GM23338 (cell line): ENCODE data around the gene MCTP1. TPM values are rescaled to one million over a fixed set of nuclear protein-coding genes. Genes with fewer than 3 reads are reported as not detected.

Experiments used
- ATAC-seq: fragments of 200-7000 bp; cut with Tn5 transposase; 3 replicates; pipeline ENCODE4 v1.9.1; 2020
- DNase-seq: peaks from one replicate; pipeline ENCODE4 v3.0.0-alpha.2; 2015; ENCODE audit warnings: low spot score
- H2AFZ ChIP-seq: fragments of 200-600 bp; sonication (generic); 2 replicates; pipeline ENCODE4 v1.8.0; 2016; ENCODE audit warnings: antibody characterized with exemption, mild to moderate bottlenecking, moderate library complexity
- H3F3A ChIP-seq: fragments of 200-600 bp; sonication (generic); replicated peaks from 2 replicates; pipeline ENCODE4 v1.8.0; 2017; ENCODE audit warnings: antibody characterized with exemption, mixed run types, low read depth
- H3K27ac ChIP-seq: fragments of 200-600 bp; sonication (generic); 2 replicates; pipeline ENCODE4 v1.6.1; 2016; ENCODE audit warnings: low read depth
- H3K27me3 ChIP-seq: fragments of 200-600 bp; sonication (generic); 2 replicates; pipeline ENCODE4 v1.8.0; 2016; ENCODE audit warnings: mild to moderate bottlenecking, mixed run types, moderate library complexity; ENCODE audit not compliant: insufficient read depth
- H3K36me3 ChIP-seq: fragments of 200-600 bp; sonication (generic); 2 replicates; pipeline ENCODE4 v1.8.0; 2016; ENCODE audit warnings: mild to moderate bottlenecking; ENCODE audit not compliant: insufficient read depth
- H3K4me1 ChIP-seq: fragments of 200-600 bp; sonication (generic); 2 replicates; pipeline ENCODE4 v1.8.0; 2016; ENCODE audit warnings: mild to moderate bottlenecking, moderate library complexity; ENCODE audit not compliant: insufficient read depth
- H3K4me2 ChIP-seq: fragments of 200-600 bp; sonication (generic); 2 replicates; pipeline ENCODE4 v1.7.1; 2017; ENCODE audit warnings: mixed run types
- H3K4me3 ChIP-seq: fragments of 200-600 bp; sonication (generic); 2 replicates; pipeline ENCODE4 v1.6.1; 2016; ENCODE audit warnings: mixed run types
- H3K79me2 ChIP-seq: fragments of 200-600 bp; sonication (generic); replicated peaks from 2 replicates; pipeline ENCODE4 v1.8.0; 2017; ENCODE audit warnings: mild to moderate bottlenecking; ENCODE audit not compliant: insufficient read depth
- H3K9me2 ChIP-seq: fragments of 200-600 bp; sonication (generic); 2 replicates; pipeline ENCODE4 v1.8.0; 2017; ENCODE audit not compliant: insufficient read depth
- H4K20me1 ChIP-seq: fragments of 200-600 bp; sonication (generic); replicated peaks from 2 replicates; pipeline ENCODE4 v1.8.0; 2017; ENCODE audit warnings: mild to moderate bottlenecking; ENCODE audit not compliant: insufficient read depth
- H3K27ac Mint-ChIP-seq: 2 replicates; pipeline ENCODE4 v1.8.0; 2020; ENCODE audit warnings: inconsistent platforms, mild to moderate bottlenecking, moderate library complexity, mixed read lengths
- H3K27me3 Mint-ChIP-seq: 3 replicates; pipeline ENCODE4 v1.8.0; 2022; ENCODE audit warnings: low read depth, mild to moderate bottlenecking, moderate library complexity, mixed read lengths, inconsistent platforms; ENCODE audit not compliant: insufficient read depth, poor library complexity
- H3K36me3 Mint-ChIP-seq: 3 replicates; pipeline ENCODE4 v1.8.0; 2021; ENCODE audit warnings: low read depth, mild to moderate bottlenecking, inconsistent platforms, moderate library complexity, mixed read lengths
- H3K4me1 Mint-ChIP-seq: 3 replicates; pipeline ENCODE4 v1.8.0; 2020; ENCODE audit warnings: mild to moderate bottlenecking, inconsistent platforms, mixed read lengths
- H3K4me3 Mint-ChIP-seq: 3 replicates; pipeline ENCODE4 v1.8.0; 2021; ENCODE audit warnings: moderate library complexity, mild to moderate bottlenecking, inconsistent platforms, mixed read lengths
- H3K9me3 Mint-ChIP-seq: 3 replicates; pipeline ENCODE4 v1.8.0; 2020; ENCODE audit warnings: moderate library complexity, mild to moderate bottlenecking, inconsistent platforms, mixed read lengths
- CREB1 ChIP-seq: fragments of 250-450 bp; sonication (Bioruptor Pico); IDR thresholded peaks from 2 replicates; pipeline ENCODE4 v1.5.0; 2020; ENCODE audit warnings: low read depth, mild to moderate bottlenecking, moderate library complexity
- EZH2phosphoT487 ChIP-seq: fragments of 200-600 bp; sonication (generic); IDR thresholded peaks from one replicate; pipeline ENCODE4 v1.8.1; 2018; ENCODE audit warnings: antibody characterized with exemption; ENCODE audit not compliant: unreplicated experiment
- JUNB ChIP-seq: IDR thresholded peaks from one replicate; pipeline ENCODE4 v1.6.1; 2016; ENCODE audit warnings: antibody characterized with exemption; ENCODE audit not compliant: unreplicated experiment
- POLR2AphosphoS5 ChIP-seq: IDR thresholded peaks from 2 replicates; pipeline ENCODE4 v1.6.1; 2016; ENCODE audit warnings: antibody characterized with exemption, low read depth
- STAT1 ChIP-seq: IDR thresholded peaks from one replicate; pipeline ENCODE4 v1.6.1; 2016; ENCODE audit warnings: antibody characterized with exemption; ENCODE audit not compliant: unreplicated experiment
- polyA plus RNA-seq: library from polyadenylated mRNA; unstranded; fragments of >200 nt; fragmentation: Nextera tagmentation; extraction: Ambion mirVana; gene quantifications from 2 replicates; pipeline ENCODE4 v1.2.1, GENCODE V29; 2016
- total RNA-seq: library from RNA; depleted of rRNA; stranded (reverse); fragments of >200 nt; shearing (Covaris generic); gene quantifications from 2 replicates; pipeline ENCODE4 v1.2.3, GENCODE V29; 2014
- TF ChIP-seq, protein P1 (sequence below), 2 experiments: fragments of 200-600 bp in 1 of 2; sonication (generic) in 1 of 2; conservative IDR thresholded peaks; 2 replicates each; pipeline versions ENCODE4 v1.5.1 to v1.6.1; 2016 to 2017; ENCODE audit warnings: antibody characterized with exemption in 2 of 2, low read depth in 2 of 2, mild to moderate bottlenecking in 2 of 2, moderate library complexity in 1 of 2
- TF ChIP-seq, protein P2 (sequence below): IDR thresholded peaks from one replicate; pipeline ENCODE4 v1.6.1; 2018; ENCODE audit warnings: antibody characterized with exemption; ENCODE audit not compliant: unreplicated experiment

MCTP1 gene
- total and polyA plus RNA-seq, 2 experiments from 2014 or later = 3.7 to 4.2 TPM

DNA sequence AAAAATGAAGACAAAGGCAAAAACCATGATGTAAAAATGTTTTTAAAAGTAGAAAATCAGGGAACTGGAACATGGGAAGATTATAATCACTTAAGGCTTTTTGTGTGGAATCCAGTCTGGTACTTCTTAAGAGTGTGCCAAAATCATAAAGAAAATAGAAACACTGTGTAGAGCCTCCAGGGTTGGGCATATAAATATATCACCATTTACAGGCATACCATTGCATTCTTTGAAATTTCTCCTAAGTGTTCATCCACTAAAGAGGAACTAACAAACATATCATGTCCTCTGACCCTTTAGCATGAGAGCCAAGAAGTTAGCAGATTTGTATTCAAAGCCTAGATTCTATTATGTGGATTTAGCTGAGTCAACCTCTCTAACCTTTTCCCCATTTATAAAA is 573.1 kb downstream of the MCTP1 start (continued):
- TF ChIP-seq, protein P1, sequence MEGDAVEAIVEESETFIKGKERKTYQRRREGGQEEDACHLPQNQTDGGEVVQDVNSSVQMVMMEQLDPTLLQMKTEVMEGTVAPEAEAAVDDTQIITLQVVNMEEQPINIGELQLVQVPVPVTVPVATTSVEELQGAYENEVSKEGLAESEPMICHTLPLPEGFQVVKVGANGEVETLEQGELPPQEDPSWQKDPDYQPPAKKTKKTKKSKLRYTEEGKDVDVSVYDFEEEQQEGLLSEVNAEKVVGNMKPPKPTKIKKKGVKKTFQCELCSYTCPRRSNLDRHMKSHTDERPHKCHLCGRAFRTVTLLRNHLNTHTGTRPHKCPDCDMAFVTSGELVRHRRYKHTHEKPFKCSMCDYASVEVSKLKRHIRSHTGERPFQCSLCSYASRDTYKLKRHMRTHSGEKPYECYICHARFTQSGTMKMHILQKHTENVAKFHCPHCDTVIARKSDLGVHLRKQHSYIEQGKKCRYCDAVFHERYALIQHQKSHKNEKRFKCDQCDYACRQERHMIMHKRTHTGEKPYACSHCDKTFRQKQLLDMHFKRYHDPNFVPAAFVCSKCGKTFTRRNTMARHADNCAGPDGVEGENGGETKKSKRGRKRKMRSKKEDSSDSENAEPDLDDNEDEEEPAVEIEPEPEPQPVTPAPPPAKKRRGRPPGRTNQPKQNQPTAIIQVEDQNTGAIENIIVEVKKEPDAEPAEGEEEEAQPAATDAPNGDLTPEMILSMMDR (conservative IDR thresholded peaks at IDR 0.05; ENCODE audit: low read depth in 2 of 2) = no peak
- TF ChIP-seq JUNB (no peak), CREB1 (CRISPR knock-in tag) (no peak), STAT1 (no peak)

DNA sequence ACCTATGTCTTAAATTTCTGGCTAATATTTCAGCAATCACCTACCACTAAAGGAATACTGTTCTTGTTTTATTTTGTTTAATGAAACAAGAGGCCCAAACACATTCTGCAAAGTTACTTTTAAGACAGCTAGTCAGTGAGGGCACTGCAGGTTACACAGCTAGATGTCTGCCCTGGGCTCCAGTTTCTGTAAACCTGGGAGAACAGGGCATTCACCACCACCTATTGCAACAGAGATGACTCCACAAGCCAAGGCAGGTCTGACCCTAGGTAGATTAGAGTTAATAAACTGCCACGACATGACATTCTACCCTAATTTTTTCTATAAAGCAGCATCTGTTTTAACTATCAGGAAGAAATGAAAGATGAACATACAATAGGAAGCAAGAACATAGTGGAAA is 575.6 kb downstream of the MCTP1 start:
- ATAC-seq (no peak), DNase-seq (no peak)
- H2AFZ ChIP-seq = no peak overlapping the region
- TF ChIP-seq POLR2AphosphoS5 = no peak
- H3K27me3 ChIP-seq = no peaks in the 10 kb centered on the region
- peak overlapping the region; percentile 47; the same call in 1 of the 2 replicates for H3K27ac Mint-ChIP-seq
- H3K4me1 ChIP-seq = no peaks in the 10 kb centered on the region; the same call in 1 of the 2 replicates
- no peaks in the 10 kb centered on the region for H3K9me2 ChIP-seq
- H3K27me3 Mint-ChIP-seq = peaks cover 4% of the 10 kb centered on the region
- no peak overlapping the region for H3K4me3 Mint-ChIP-seq
- 0 out of 2 replicates have a peak overlapping the region, but pooled peaks have one; percentile 61 for H3K27ac ChIP-seq
- no peak overlapping the region for H3K4me2 ChIP-seq
- no peaks in the 10 kb centered on the region for H4K20me1 ChIP-seq
- H3K9me3 Mint-ChIP-seq = no peaks in the 10 kb centered on the region
- H3K4me3 ChIP-seq = no peak overlapping the region
- no peaks in the 10 kb centered on the region for H3F3A ChIP-seq
- peaks cover 26% of the 10 kb centered on the region for H3K4me1 Mint-ChIP-seq
- H3K36me3 Mint-ChIP-seq = no peaks in the 10 kb centered on the region
- H3K36me3 ChIP-seq = no peaks in the 10 kb centered on the region
- no peaks in the 10 kb centered on the region for H3K79me2 ChIP-seq

DNA sequence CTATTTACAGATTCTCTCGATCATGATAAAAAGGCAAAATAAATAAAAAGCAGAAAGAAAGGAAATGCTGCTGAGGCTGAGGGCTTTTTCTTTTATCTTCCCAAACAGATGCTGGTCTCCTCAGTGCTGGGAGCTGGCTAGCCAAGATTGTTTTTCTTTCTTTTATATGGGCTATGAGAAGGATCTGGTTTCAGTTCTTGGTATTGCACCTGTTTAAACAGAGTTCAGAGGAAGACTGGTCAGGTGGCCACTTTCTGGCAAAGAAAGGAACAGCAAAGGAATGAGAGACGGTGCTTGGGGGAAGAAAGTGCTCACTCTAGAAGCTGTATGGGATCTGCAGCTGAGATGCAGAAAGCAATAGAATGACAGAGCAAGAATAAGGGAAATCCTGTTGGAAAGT is 577.5 kb downstream of the MCTP1 start:
- H3K79me2 ChIP-seq = no peaks in the 10 kb centered on the region
- H3K9me2 ChIP-seq = no peaks in the 10 kb centered on the region
- ATAC-seq = peak; percentile 86
- H3K4me1 ChIP-seq = no peaks in the 10 kb centered on the region; the same call in 1 of the 2 replicates
- no peak overlapping the region for H3K27ac ChIP-seq
- Mint-ChIP-seq H3K4me1 (peaks cover 26% of the 10 kb centered on the region), H3K9me3 (no peaks in the 10 kb centered on the region), H3K4me3 (no peak overlapping the region), H3K27me3 (peaks cover 4% of the 10 kb centered on the region), H3K27ac (peak overlapping the region; percentile 34; the same call in 1 of the 2 replicates), H3K36me3 (peaks cover 5% of the 10 kb centered on the region; the same call in 2 of the 3 replicates)
- TF ChIP-seq JUNB (no peak), EZH2phosphoT487 (no peak), STAT1 (no peak)
- TF ChIP-seq, protein P2, sequence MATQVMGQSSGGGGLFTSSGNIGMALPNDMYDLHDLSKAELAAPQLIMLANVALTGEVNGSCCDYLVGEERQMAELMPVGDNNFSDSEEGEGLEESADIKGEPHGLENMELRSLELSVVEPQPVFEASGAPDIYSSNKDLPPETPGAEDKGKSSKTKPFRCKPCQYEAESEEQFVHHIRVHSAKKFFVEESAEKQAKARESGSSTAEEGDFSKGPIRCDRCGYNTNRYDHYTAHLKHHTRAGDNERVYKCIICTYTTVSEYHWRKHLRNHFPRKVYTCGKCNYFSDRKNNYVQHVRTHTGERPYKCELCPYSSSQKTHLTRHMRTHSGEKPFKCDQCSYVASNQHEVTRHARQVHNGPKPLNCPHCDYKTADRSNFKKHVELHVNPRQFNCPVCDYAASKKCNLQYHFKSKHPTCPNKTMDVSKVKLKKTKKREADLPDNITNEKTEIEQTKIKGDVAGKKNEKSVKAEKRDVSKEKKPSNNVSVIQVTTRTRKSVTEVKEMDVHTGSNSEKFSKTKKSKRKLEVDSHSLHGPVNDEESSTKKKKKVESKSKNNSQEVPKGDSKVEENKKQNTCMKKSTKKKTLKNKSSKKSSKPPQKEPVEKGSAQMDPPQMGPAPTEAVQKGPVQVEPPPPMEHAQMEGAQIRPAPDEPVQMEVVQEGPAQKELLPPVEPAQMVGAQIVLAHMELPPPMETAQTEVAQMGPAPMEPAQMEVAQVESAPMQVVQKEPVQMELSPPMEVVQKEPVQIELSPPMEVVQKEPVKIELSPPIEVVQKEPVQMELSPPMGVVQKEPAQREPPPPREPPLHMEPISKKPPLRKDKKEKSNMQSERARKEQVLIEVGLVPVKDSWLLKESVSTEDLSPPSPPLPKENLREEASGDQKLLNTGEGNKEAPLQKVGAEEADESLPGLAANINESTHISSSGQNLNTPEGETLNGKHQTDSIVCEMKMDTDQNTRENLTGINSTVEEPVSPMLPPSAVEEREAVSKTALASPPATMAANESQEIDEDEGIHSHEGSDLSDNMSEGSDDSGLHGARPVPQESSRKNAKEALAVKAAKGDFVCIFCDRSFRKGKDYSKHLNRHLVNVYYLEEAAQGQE = no peak
- no peaks in the 10 kb centered on the region for H4K20me1 ChIP-seq
- DNase-seq = peak; percentile 65
- H3K27me3 ChIP-seq = no peaks in the 10 kb centered on the region
- no peak overlapping the region for H2AFZ ChIP-seq
- no peaks in the 10 kb centered on the region for H3K36me3 ChIP-seq
- no peak overlapping the region for H3K4me2 ChIP-seq
- H3K4me3 ChIP-seq = no peak overlapping the region
- H3F3A ChIP-seq = no peaks in the 10 kb centered on the region
